GM19099 (cell line): ENCODE measurements around the gene MCF2L2.

ENCODE experiments used
- POLR2A ChIP-seq: IDR thresholded peaks from 3 replicates; pipeline ENCODE4 v1.6.1; 2011; ENCODE audit warnings: low read depth; ENCODE audit not compliant: insufficient read length; ENCODE audit errors: extremely low read depth

The MCF2L2 gene

DNA sequence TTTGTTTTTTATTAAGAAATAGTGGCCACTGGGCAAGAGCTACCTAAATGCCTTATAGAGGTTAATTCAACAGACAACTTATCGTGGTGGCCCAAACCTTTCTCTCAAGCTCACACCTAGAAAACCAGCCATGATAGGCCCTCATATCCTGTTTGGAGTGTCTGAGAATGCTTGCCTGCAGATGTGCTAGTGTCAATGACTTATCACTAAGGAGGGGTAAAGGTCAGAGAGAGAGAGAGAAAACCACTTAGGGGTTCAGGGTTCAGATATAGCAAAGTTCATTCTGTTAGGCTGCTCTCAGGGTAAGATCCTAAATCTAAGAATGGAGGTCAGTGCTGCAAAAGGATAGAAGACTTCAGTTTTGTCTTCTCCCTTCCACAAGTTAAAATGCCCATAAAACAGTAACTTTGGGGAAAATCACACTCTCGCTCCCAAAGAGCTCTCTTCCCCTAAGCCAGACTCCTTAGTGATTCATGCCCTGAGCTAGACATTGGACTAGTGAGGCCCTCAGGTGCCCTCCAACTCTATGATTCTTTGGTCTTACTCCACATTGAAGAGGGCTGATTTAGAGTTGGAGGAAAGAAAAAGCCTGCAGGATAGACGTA lies 205.7 kb downstream of the MCF2L2 start:
- no peak for TF ChIP-seq POLR2A

DNA sequence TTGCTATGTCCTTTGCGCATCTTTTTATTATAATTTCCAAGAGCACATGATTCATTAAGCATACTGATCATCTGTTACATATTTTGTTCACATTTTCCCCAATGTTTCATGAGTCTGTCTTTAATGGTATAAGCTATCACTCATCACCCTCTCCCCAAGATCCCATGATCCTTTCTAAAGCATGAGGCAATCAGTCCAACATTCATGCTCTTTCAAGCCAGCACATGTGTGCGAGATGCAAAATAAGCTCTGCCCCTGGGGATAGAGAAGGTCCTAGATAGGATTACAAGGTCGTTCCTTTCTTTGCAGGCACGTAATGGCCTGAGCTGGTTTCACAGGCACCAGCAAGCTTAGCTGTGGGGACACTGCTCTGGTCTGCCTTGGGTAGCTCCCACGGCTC lies 207.6 kb downstream of the MCF2L2 start:
- TF ChIP-seq POLR2A = no peak

DNA sequence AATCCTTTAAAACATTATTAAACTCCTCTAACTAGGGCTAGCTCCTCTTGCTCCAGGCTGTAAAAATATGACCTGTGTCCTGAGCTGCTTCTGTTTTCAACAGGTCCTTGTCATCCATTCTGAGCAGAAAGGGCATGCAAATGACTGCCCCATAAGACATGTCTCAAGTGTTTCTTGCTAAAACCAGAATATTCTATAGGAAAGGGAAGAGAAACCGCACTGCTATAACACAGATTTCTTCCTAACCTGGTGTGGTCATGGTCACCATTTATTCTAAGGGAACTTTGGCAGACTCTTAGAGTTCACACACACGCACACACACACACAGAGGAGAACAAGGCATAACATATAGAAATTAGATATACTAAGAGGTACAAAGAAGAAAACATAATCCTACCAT lies 209.6 kb downstream of the MCF2L2 start:
- TF ChIP-seq POLR2A = no peak

DNA sequence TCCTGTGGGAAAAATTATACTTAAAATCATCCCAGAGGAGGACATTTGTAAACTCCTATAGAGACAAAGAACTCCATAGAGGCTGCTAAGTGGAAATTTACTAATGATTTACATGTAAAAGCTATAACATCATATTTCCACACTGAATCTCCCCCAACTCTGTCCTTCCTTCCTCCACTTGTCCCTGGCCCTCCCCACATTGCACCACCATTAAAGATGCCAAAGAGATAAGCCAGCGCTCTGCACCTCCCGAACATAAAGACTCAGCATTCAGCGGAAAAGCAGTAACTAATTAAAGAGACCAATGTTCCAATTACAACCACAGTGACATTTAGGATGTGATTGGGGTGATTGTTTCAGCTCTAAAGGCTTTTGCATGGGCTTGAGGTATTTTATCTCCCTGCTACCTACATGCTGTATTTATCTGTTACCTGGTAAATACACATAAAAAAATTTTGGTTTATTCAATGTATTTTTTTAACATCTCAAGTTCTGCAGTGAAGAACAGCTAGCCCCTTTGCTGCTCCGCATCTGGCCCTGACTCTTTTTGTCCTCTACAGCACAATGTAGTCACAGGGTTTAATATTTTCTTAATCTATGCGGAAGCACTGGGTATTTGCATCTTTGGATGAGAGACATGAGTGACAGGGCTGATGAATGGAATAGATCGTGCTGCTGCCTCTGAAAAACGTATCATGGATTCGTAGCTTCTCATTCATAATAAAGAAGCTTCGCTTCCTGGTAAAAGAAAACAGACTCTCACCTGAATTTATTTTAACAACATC lies 210.7 kb downstream of the MCF2L2 start:
- no peak for TF ChIP-seq POLR2A

DNA sequence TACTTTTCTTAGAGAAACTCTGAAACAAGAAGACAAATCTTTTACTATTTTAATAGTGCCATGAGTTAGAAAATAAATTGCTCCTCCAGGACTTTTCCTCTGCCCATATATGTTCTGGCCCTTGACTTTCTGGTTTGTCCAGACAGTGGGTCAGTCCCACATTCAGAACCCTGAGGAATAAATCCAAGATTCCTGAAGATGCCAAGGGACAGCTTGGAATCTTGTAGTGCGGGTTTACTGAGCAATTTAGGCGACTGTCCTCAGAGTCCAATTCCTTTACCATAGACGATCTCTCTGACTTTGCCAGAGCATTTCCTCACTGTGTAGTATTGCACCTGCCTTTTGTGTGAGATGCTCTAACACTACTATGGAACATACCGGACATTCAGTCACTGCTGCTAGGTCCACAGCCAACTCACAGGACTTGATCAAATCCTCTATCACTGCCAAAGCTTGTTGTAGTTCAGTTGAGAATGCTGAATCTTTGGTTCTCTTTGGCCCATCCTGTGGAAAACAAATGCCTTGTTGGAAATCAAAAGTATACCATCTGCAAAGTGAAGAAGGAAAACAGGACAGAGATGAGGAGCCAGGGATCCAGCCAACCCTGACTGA lies 212.7 kb downstream of the MCF2L2 start:
- no peak for TF ChIP-seq POLR2A

DNA sequence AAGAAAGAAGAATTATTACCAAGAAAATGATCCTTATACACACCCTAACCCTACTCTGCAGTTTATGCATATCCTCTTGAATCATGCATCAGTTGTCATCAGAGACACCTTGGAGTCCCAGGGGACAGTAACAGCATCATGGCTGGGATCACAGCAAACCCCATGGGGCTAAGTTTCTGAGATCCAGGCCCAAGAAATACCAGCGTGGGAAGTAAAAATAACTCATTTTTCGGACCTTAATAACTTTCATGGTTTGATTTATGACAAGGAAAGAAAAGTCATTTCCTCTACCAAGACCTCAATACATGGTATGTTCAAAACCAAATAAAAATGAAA lies 214.2 kb downstream of the MCF2L2 start:
- TF ChIP-seq POLR2A = no peak

DNA sequence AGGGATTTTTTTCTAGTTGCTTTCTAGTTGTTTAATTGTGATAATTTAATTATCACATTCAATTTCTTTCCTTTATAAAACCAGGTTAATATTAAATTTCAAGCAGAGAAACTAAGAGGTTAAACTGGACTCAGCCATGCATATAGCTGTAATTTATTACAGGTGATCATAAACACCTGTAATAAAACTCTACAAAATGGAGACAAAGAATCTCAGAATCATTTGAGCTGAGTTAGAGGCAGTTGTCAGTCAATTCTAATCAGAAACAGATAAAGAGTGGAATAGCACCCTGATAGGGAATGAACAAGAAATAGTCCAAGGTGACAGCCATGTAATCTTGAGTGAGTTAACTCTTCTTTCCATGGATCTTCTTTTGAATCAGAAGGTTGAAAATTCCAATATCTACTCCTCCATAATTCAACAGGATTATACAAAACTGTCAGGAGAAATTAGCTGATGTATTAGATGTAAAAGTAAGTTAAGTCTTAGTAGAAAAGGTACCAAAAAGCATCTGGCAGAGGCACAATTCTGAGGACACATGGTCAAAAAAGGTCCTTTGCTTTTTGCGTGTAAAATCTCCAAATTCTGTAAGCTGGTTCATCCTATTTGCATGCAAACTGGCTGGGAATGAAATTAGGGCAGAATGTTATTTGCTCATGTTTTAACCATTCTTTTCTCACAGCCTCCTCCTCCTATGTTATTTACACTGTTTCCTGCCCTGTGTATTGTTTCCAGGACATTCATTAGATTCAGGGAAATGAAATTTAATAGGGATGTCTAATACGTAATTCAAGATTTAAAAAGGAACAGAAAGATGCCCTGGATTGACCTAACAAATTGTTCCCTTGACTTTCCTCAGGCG lies 214.8 kb downstream of the MCF2L2 start:
- TF ChIP-seq POLR2A = no peak

DNA sequence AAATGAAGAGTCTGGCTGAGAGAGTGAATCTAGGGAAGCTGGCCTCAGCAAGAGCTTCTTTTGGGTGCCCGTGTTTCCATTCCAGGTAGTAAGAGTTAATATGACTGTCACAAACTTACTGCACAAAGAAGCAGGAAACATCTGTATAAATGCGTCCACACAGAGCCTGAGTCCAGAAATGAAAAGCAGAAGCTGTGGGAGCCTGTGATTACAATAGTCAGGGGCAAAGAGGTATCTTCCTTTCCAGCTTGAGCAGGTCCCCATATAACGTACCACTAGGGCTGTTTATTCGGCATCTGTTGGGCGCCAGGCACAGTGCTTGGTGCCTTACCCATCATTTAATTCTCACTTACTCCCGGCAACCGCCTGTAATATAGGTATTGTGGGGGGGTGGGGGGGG lies 215.9 kb downstream of the MCF2L2 start:
- TF ChIP-seq POLR2A = no peak

DNA sequence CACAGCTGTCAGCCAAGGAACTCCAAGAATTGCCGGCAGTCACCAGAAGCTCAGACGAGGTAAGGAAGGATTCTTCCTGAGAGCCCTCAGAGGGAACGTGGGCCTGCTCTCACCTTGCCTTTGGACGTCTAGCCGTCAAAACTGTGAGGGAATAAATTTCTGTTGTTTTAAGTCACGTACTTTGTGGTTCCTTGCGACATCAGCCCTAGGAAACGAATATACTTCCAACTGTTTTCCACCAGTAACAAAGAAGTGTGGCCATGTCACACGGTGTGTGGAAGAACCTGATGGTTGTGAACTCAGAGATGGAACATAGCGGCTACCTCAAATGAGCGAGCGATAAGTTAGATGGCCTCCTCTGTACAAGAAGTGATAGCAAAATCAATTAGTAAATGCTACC lies 216.3 kb downstream of the MCF2L2 start:
- TF ChIP-seq POLR2A = no peak

DNA sequence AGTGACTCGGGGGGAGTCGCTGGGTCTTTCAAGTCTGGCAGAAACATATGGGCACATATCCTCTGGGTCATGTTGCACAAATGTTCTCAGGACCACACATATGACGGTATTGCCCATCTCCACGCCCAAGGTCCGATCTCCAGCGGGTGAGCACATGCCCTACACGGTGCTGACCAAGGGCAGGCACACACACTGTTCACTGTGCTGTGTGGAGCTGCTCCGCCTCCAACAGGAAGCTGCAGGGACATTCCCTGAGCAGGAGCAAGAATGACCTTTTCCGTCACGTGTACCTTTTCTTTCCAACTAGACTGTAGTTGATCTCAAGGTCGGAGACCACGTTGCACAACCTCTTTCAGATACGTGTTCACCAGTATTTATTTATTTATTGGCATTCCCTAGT lies 217.1 kb downstream of the MCF2L2 start:
- TF ChIP-seq POLR2A = no peak

DNA sequence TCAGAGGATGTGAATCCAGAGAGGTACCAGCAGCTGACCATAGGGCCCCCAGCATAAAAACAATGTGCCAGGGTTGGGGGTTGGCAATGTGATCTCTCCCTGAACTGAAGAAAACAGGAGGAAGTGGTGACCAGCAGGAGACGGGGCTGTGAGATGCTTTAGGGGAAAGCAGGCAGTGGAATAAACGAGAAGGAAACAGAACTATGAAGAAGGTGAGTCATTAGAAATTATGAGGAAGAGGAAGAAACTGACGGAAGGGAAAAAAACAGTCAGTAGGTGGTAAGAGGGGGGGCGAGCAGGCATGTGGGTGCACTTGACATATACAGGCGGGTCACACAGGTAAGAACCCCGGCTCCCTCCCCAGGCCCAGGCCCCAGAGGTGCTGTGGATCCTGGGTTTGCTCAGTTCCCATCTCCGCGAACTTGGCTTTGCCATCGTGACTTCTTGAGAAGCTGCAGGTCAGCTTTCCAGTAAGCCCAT lies 217.5 kb downstream of the MCF2L2 start:
- TF ChIP-seq POLR2A = no peak

DNA sequence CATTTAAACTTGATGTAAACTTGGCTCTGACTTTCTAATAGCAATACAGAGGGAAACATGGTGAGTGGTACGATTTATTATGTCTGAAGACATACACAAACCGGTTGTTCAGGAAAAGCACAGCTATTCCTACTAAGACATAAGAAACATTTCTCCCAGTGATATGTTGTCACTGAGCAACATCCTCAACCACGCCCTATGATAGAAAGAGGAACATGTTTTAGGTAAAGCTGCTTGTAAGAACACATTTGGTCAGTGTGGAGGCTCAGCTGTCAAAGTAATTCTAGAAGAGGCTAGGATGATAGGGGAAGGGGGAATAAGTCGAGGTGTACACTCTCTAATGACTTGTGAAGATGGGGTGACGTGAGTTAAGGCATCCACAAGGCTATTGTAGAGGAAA lies 218.1 kb downstream of the MCF2L2 start:
- TF ChIP-seq POLR2A = no peak

DNA sequence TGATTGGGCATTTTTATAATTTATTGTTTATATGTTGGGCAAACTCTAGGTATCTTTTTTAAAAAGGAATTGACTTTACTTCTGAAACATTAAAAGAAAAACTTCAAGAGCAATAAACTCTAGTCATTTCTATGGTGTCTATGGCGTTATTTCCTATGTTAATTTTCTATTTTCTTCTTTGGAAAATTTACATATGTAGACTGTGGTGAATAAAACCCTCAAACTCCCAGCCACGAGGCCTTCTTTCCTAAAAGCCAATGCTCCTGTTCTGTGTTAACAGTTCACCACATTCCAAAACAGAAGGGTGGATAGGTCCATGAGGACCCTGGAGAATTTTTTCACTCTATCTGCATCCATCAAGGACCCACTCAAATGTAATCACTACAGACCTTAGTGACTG lies 219.6 kb downstream of the MCF2L2 start:
- no peak for TF ChIP-seq POLR2A

DNA sequence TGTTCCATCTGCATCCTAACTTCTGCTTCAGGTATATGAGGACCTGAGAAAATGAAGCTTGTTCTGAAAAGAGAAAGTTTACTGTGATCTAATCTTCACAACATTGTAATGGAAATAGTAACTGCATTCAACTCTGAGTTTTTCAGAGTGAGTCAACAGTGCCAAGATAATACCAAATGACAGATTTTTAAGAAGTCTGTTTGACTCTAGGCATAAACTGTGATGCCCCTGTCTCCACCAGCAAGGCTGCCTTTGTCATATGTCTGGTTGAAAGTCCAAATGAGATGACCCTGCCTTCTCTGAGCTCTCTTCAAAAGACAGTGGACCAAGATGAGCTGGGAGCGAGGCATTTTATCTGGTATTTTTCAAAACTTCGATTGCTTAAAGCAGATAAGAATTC lies 220.2 kb downstream of the MCF2L2 start:
- TF ChIP-seq POLR2A = no peak

DNA sequence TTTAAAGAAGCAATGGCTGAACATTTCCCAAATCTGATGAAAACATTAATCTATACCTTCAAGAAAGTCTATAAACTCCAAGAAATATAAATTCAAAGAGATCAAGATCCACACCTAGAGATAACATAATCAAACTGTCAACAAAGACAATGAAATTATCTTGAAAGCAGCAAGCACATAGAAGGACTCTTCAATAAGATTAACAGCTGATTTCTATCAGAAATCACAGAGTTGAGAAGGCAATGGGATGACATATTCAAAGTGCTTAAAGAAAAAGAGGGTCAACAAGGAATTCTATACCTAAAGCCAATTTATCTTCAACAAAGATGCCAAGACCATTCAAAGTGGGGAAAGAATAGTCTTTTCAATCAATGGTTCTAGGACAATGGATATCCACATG lies 224.7 kb downstream of the MCF2L2 start:
- no peak for TF ChIP-seq POLR2A
